Measurements from ENCODE around the gene PLS3.

DNA sequence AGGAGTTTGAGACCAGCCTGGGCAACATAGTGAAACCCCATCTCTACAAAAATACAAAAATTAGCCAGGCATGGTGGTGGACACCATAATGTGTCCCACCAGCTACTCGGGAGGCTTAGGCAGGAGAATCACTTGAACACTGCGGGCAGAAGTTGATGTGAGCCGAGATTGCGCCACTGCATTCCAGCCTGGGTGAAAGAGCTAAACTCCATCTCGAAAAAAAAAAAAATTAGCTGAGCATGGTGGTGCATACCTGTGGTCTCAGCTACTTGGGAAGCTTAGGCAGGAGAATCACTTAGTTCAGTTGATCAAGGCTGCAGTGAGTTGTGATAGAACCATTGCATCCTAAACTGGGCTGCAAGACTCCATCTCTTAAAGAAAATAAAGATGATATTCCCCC, 91.2 kb downstream of the PLS3 start:
- TF ChIP-seq ZNF24 (IDR thresholded peaks at IDR 0.05) (no peak), SMARCB1 (IDR thresholded peaks at IDR 0.05; ENCODE audit: insufficient read length, low read depth) (no peak), HNRNPL (IDR thresholded peaks at IDR 0.05; ENCODE audit: low read depth, low read length) (no peak), SREBF1 (IDR thresholded peaks at IDR 0.05; ENCODE audit: borderline replicate concordance, low read depth, low read length) (no peak), KAT7 (CRISPR knock-in tag; IDR thresholded peaks at IDR 0.05; ENCODE audit: borderline replicate concordance) (no peak), ZNF583 (CRISPR knock-in tag; IDR thresholded peaks at IDR 0.05) (no peak)
- TF ChIP-seq, protein P1, sequence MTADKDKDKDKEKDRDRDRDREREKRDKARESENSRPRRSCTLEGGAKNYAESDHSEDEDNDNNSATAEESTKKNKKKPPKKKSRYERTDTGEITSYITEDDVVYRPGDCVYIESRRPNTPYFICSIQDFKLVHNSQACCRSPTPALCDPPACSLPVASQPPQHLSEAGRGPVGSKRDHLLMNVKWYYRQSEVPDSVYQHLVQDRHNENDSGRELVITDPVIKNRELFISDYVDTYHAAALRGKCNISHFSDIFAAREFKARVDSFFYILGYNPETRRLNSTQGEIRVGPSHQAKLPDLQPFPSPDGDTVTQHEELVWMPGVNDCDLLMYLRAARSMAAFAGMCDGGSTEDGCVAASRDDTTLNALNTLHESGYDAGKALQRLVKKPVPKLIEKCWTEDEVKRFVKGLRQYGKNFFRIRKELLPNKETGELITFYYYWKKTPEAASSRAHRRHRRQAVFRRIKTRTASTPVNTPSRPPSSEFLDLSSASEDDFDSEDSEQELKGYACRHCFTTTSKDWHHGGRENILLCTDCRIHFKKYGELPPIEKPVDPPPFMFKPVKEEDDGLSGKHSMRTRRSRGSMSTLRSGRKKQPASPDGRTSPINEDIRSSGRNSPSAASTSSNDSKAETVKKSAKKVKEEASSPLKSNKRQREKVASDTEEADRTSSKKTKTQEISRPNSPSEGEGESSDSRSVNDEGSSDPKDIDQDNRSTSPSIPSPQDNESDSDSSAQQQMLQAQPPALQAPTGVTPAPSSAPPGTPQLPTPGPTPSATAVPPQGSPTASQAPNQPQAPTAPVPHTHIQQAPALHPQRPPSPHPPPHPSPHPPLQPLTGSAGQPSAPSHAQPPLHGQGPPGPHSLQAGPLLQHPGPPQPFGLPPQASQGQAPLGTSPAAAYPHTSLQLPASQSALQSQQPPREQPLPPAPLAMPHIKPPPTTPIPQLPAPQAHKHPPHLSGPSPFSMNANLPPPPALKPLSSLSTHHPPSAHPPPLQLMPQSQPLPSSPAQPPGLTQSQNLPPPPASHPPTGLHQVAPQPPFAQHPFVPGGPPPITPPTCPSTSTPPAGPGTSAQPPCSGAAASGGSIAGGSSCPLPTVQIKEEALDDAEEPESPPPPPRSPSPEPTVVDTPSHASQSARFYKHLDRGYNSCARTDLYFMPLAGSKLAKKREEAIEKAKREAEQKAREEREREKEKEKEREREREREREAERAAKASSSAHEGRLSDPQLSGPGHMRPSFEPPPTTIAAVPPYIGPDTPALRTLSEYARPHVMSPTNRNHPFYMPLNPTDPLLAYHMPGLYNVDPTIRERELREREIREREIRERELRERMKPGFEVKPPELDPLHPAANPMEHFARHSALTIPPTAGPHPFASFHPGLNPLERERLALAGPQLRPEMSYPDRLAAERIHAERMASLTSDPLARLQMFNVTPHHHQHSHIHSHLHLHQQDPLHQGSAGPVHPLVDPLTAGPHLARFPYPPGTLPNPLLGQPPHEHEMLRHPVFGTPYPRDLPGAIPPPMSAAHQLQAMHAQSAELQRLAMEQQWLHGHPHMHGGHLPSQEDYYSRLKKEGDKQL (CRISPR knock-in tag; IDR thresholded peaks at IDR 0.05; ENCODE audit: borderline replicate concordance): no peak
